ENCODE results near the gene NKX6-2.

The NKX6-2 gene

GRCh38 chr10:132820056-132820455 is 34.1 kb upstream of the NKX6-2 start:
- ChIA-PET POLR2A (no interaction called here), CTCF (no interaction called here)
- no peak for DNase-seq (ENCODE audit: extremely low spot score)
- TF ChIP-seq, protein P1, sequence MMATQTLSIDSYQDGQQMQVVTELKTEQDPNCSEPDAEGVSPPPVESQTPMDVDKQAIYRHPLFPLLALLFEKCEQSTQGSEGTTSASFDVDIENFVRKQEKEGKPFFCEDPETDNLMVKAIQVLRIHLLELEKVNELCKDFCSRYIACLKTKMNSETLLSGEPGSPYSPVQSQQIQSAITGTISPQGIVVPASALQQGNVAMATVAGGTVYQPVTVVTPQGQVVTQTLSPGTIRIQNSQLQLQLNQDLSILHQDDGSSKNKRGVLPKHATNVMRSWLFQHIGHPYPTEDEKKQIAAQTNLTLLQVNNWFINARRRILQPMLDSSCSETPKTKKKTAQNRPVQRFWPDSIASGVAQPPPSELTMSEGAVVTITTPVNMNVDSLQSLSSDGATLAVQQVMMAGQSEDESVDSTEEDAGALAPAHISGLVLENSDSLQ (IDR thresholded peaks at IDR 0.05) = no peak
- TF ChIP-seq BHLHE40 (IDR thresholded peaks at IDR 0.05; ENCODE audit: borderline replicate concordance) (no peak), ELF4 (IDR thresholded peaks at IDR 0.05) (no peak), FOXK2 (IDR thresholded peaks at IDR 0.05) (no peak), NFRKB (IDR thresholded peaks at IDR 0.05) (no peak), FOXM1 (IDR thresholded peaks at IDR 0.05; ENCODE audit: borderline replicate concordance) (no peak), TARDBP (IDR thresholded peaks at IDR 0.05) (no peak), ZNF384 (IDR thresholded peaks at IDR 0.05) (no peak), CTBP1 (IDR thresholded peaks at IDR 0.05; ENCODE audit: borderline replicate concordance) (no peak)

DNA sequence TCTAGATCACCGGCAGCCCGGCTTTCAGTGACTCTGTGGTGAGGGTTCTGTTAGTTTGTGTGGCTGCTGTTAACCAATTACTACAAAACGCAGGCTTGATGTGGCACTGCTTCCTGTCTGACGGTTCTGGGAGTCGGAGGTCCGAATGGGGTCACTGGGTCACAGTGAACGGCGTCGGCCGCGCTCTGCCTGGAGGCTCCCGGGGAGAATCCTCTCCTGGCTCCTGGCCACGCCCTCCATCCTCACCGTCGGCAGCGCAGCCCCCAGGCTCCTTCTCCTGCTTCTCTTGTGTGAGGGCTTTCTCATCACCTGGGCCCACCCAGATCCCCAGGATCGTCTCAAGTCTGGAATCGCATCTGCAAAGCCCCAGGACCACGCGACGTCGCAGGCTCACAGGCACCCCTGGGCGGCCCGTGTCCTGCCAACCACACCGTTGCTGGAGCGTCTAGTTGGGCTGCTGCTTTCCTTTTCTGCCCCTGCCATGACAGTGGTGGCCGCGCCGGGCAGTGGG is 31.8 kb upstream of the NKX6-2 start:
- ChIA-PET CTCF (no interaction called here), POLR2A (no interaction called here)
- TF ChIP-seq FOXK2 (IDR thresholded peaks at IDR 0.05) (no peak), LEF1 (IDR thresholded peaks at IDR 0.05; ENCODE audit: borderline replicate concordance) (no peak)
- no peak for DNase-seq (ENCODE audit: extremely low spot score)

DNA sequence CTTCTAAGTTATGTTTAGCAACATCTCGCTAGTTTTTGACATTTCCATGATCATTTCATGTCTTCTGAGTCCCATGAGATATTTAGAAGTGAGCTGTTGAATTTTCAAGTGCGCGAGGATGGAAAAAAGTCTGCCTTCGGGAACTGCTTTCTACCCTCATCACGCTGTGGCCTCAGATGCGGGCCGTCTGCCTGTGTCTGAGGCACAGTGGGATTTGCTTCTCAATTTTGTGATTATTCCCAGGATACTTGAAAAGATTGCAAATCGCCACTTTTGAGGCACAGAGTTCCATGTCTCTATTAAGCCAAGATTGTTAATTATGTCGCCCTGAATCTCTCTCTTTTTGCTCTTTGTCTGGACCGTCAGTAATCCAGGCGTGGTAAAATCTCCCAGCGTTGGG is 30.8 kb upstream of the NKX6-2 start:
- ChIA-PET POLR2A (no interaction called here), CTCF (no interaction called here)
- DNase-seq (ENCODE audit: extremely low spot score) = no peak
- no peak for TF ChIP-seq BHLHE40 (IDR thresholded peaks at IDR 0.05; ENCODE audit: borderline replicate concordance)
- TF ChIP-seq SP1 (IDR thresholded peaks at IDR 0.05) = no peak
- no peak for TF ChIP-seq L3MBTL2 (conservative IDR thresholded peaks at IDR 0.05)
- TF ChIP-seq CTBP1 (IDR thresholded peaks at IDR 0.05; ENCODE audit: borderline replicate concordance) = no peak
- no peak for TF ChIP-seq LEF1 (IDR thresholded peaks at IDR 0.05; ENCODE audit: borderline replicate concordance)
- TF ChIP-seq ELF4 (IDR thresholded peaks at IDR 0.05) = no peak
- no peak for TF ChIP-seq FOXM1 (IDR thresholded peaks at IDR 0.05; ENCODE audit: borderline replicate concordance)
- TF ChIP-seq ARNT (IDR thresholded peaks at IDR 0.05) = no peak

DNA sequence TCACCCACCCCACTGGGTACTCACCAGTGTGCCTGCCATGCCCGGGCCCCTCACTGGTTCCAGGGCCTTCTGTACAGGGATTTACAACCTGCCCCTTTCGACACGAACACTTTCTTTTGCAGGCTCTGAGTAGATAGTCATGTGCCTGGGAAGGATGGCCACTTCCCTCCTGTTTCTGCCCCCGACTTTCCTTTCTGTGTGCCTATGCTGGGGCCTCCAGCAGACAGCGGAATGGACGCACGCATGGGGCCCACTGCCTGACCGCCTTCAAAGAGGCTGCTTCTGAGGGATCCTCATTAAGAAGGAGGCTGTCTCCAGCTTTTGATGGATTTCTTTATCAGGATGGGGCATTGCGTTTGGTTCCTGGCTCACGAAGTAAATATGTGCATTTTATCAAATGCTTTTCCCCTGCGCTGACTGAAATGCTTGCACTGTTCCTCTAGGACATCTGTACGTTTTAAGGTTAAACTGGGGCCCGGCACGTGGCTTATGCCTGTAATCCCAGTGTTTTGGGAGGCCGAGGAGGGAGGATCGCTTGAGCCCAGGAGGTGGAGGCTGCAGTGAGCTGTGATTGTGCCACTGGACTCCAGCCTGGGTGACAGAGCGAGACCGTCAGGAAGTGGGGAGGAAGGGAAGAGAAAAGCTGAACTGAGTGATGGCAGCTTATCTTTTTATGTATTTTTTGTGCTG is 29.4 kb upstream of the NKX6-2 start:
- CTCF ChIA-PET = no interaction called here
- TF ChIP-seq SUZ12 (IDR thresholded peaks at IDR 0.05) (no peak), TARDBP (IDR thresholded peaks at IDR 0.05) (no peak), HDGF (IDR thresholded peaks at IDR 0.05; ENCODE audit: borderline replicate concordance) (no peak), FOXA1 (IDR thresholded peaks at IDR 0.05) (no peak), ARNT (IDR thresholded peaks at IDR 0.05) (no peak), FOXK2 (IDR thresholded peaks at IDR 0.05) (no peak), LEF1 (IDR thresholded peaks at IDR 0.05; ENCODE audit: borderline replicate concordance) (no peak), CTBP1 (IDR thresholded peaks at IDR 0.05; ENCODE audit: borderline replicate concordance) (no peak), NFRKB (IDR thresholded peaks at IDR 0.05) (no peak), ELF4 (IDR thresholded peaks at IDR 0.05) (no peak), SP1 (IDR thresholded peaks at IDR 0.05) (no peak), L3MBTL2 (conservative IDR thresholded peaks at IDR 0.05) (no peak)
- no peak for DNase-seq (ENCODE audit: extremely low spot score)
- POLR2A ChIA-PET = no interaction called here

DNA sequence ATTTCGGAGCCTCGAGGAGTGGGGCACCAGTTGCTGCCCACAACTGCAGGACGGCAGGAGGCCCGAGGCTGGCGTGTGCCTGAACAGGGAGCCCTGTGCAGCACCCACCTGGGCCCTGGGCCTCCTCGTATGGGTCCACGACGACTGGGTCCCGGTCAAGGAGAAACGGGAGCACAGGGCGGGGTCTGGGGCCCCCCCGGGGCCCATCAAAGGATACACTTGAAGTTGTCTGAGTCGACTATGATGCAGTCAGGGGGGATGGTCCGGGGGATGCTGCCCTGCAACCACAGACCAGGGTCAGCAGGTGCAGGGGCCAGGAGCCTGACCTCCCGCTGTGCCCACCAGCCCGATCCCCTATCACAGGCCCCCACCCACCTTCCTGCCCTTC is 28.5 kb upstream of the NKX6-2 start:
- TF ChIP-seq NFRKB (IDR thresholded peaks at IDR 0.05) = no peak
- no peak for TF ChIP-seq CTBP1 (IDR thresholded peaks at IDR 0.05; ENCODE audit: borderline replicate concordance)
- no peak for TF ChIP-seq ARNT (IDR thresholded peaks at IDR 0.05)
- TF ChIP-seq BHLHE40 (IDR thresholded peaks at IDR 0.05; ENCODE audit: borderline replicate concordance) = no peak
- no peak for TF ChIP-seq TARDBP (IDR thresholded peaks at IDR 0.05)
- TF ChIP-seq SP1 (IDR thresholded peaks at IDR 0.05) = no peak
- no peak for TF ChIP-seq LEF1 (IDR thresholded peaks at IDR 0.05; ENCODE audit: borderline replicate concordance)
- no peak for TF ChIP-seq FOXM1 (IDR thresholded peaks at IDR 0.05; ENCODE audit: borderline replicate concordance)
- no peak for TF ChIP-seq L3MBTL2 (conservative IDR thresholded peaks at IDR 0.05)
- TF ChIP-seq ELF4 (IDR thresholded peaks at IDR 0.05) = no peak
- no peak for TF ChIP-seq SUZ12 (IDR thresholded peaks at IDR 0.05)
- TF ChIP-seq HDGF (IDR thresholded peaks at IDR 0.05; ENCODE audit: borderline replicate concordance) = no peak
- TF ChIP-seq ZNF384 (IDR thresholded peaks at IDR 0.05) = no peak
- TF ChIP-seq, protein P1 (IDR thresholded peaks at IDR 0.05) = no peak
- TF ChIP-seq FOXK2 (IDR thresholded peaks at IDR 0.05) = no peak
- TF ChIP-seq FOXA1 (IDR thresholded peaks at IDR 0.05) = no peak
- ChIA-PET CTCF (no interaction called here), POLR2A (no interaction called here)
- DNase-seq (ENCODE audit: extremely low spot score) = no peak

DNA sequence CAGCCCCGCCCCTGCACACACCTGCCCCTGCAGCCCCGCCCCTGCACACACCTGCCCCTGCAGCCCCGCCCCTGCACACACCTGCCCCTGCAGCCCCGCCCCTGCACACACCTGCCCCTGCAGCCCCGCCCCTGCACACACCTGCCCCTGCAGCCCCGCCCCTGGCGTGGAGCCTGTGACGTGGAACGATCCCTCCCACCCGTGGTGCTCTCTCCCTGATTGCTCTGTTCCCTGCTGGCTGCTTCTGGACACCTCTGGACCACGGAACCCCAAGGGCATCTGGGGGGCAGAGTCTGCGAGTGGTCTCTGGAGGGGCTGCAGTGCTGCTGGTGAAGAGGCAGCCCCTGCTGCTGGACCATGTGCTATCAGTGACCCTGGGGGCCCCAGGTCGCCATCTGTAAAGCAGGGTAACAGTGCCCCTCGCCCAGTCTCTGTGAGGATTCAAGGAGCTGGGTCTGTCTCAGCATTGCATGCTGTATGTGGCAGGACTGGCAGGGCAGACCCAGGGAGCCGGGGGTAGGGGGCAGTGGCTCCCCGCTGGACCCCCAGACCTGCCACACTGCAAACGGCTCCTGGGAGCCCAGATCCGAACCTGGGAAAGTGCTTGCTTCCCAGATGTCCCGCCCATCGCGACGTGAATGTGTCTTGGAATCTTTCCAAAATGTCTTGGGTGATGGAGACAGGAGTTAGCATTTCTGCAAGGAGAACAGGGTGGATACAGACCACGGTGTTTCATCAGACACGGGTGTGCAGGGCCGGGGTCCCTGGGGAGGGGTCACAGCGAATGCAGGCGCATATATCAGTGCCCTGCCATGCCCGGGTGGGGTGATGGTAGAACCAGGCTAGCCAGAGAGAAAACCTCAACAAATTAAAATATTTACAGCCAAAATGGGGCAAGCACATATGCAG is 27.9 kb upstream of the NKX6-2 start:
- ChIA-PET CTCF (no interaction called here), POLR2A (no interaction called here)
- no peak for DNase-seq (ENCODE audit: extremely low spot score)
- TF ChIP-seq HDGF (IDR thresholded peaks at IDR 0.05; ENCODE audit: borderline replicate concordance) (no peak), SP1 (IDR thresholded peaks at IDR 0.05) (no peak), FOXK2 (IDR thresholded peaks at IDR 0.05) (no peak), ARNT (IDR thresholded peaks at IDR 0.05) (no peak), ZNF384 (IDR thresholded peaks at IDR 0.05) (no peak), L3MBTL2 (conservative IDR thresholded peaks at IDR 0.05) (no peak), FOXA1 (IDR thresholded peaks at IDR 0.05) (no peak)

Data from HEK293T (cell line).